ENCODE data around the gene AP2A2. TPM values are rescaled to one million over a fixed set of nuclear protein-coding genes. Genes with fewer than 3 reads are reported as not detected.

AP2A2 gene
- total and polyA plus RNA-seq, 2 of the 4 experiments (the other 2 are of a cell fraction) = 19.9 to 49.0 TPM

DNA sequence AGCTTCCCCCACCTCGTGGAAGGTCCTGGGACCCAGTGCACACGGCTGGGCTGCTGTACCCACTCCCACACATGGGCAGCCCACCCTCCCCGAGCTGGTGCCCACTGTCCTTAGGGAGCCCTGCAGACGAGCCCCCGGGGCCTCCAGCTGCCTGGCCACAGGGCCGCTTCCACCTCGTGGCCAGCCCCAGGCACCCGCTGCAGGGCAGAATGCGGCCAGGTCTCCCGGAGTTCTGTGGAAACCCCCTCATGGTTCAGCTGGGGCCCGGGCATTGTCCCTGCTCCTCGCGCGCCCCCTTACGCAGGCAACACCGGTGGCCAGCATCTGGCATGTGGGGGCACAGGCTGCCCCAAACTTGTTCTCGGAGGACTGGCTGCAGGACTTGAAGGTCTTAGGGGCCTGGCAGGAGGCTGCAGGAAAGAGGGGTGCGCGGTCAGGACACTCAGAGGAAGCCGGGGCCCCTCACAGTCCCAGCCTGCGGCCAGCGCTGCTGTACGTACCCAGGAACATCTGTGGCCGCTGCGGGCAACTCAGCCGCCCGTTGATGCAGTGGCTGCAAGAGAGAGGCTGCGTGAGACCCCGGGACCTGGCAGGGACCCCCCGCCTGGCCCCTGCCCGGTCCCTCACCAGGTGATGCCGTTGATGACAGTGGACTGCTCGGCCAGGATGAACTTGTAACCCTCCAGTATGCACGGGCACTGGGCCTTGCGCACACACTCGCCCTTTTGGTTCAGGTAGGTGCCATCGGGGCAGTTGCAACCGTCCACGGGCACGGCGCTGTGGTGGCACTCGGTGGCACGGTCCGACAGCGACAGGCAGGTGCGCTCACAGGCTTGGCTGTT lies 101.2 kb downstream of the AP2A2 start:
- H3K14ac ChIP-seq (replicated peaks; ENCODE audit: low read depth, low read length) = no peak overlapping the region
- H3K4me1 ChIP-seq (ENCODE audit: control insufficient read depth, insufficient read depth, low read length) = no peaks in the 10 kb centered on the region
- H3K4me2 ChIP-seq (ENCODE audit: low read depth, low read length) = no peak overlapping the region
- WGBS, 2 experiments (ENCODE audit: extremely low coverage in 2 of 2, insufficient read length in 1 of 2) = 89% methylated on average over 22 of the region's 46 CpGs; no CpG with 5 or more reads in 1 of the 2 experiments
- intact Hi-C loops (cut with micrococcal nuclease) (no loop called here), in situ Hi-C loops (cut with MboI; ENCODE audit: low sequenced_read_pairs) (no loop called here), dilution Hi-C loops (cut with HindIII; ENCODE audit: low sequenced_read_pairs, unreplicated experiment) (no loop called here)
- no peaks in the 10 kb centered on the region for H3K36me3 ChIP-seq (ENCODE audit: control insufficient read depth, insufficient read depth, low read length)
- BruUV-seq (replicated peaks) = no TSS peak
- H3K4ac ChIP-seq (ENCODE audit: low read depth, low read length) = no peak overlapping the region
- no peak overlapping the region for H2BK120ac ChIP-seq (ENCODE audit: low read depth, low read length)
- no peak for ATAC-seq (ENCODE audit: low read depth)
- peaks cover 5% of the 10 kb centered on the region for H3K9me1 ChIP-seq (ENCODE audit: insufficient read depth, low read length)
- H3K18ac ChIP-seq (ENCODE audit: low read depth, low read length) = no peak overlapping the region
- H2AK9ac ChIP-seq (replicated peaks; ENCODE audit: low read depth, low read length, poor library complexity) = no peak overlapping the region
- H3K4me3 ChIP-seq (ENCODE audit: insufficient read depth, low read depth, low read length) = no peak overlapping the region
- H3K9ac ChIP-seq (ENCODE audit: low read depth, low read length) = no peak overlapping the region
- H2BK20ac ChIP-seq (ENCODE audit: low read depth, low read length) = no peak overlapping the region
- H3K9me3 ChIP-seq (ENCODE audit: control insufficient read depth, insufficient read depth, low read length) = no peaks in the 10 kb centered on the region
- no peak overlapping the region for H2AFZ ChIP-seq (replicated peaks; ENCODE audit: low read length, poor library complexity)
- H4K5ac ChIP-seq (ENCODE audit: low read depth, low read length) = no peak overlapping the region
- H3K56ac ChIP-seq (ENCODE audit: extremely low read depth, insufficient read depth, low read length) = no peak overlapping the region
- H3K23ac ChIP-seq (ENCODE audit: low read depth, low read length) = no peak overlapping the region
- POLR2A ChIA-PET (ENCODE audit: unreplicated experiment) = no interaction called here
- no peak for TF ChIP-seq CEBPB (IDR thresholded peaks at IDR 0.05; ENCODE audit: low read depth, low read length)
- no peak for TF ChIP-seq MAFK (IDR thresholded peaks at IDR 0.05; ENCODE audit: low read depth, low read length)
- TF ChIP-seq, protein P1, sequence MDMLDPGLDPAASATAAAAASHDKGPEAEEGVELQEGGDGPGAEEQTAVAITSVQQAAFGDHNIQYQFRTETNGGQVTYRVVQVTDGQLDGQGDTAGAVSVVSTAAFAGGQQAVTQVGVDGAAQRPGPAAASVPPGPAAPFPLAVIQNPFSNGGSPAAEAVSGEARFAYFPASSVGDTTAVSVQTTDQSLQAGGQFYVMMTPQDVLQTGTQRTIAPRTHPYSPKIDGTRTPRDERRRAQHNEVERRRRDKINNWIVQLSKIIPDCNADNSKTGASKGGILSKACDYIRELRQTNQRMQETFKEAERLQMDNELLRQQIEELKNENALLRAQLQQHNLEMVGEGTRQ (IDR thresholded peaks at IDR 0.05; ENCODE audit: low read depth, low read length) = no peak
- TF ChIP-seq RFX5 (IDR thresholded peaks at IDR 0.05; ENCODE audit: low read depth, low read length) = no peak
- H3K27me3 ChIP-seq (ENCODE audit: control insufficient read depth, insufficient read depth, low read length) = no peaks in the 10 kb centered on the region
- no peak overlapping the region for H4K91ac ChIP-seq (ENCODE audit: insufficient read depth, low read depth, low read length)
- H2BK5ac ChIP-seq (ENCODE audit: low read depth, low read length, poor library complexity, severe bottlenecking) = no peak overlapping the region
- no peak overlapping the region for H3K27ac ChIP-seq (ENCODE audit: insufficient read depth, low read length)
- H2AK5ac ChIP-seq (ENCODE audit: low read depth, low read length) = no peak overlapping the region
- H2BK15ac ChIP-seq (ENCODE audit: low read depth, low read length) = no peak overlapping the region
- no peaks in the 10 kb centered on the region for H4K20me1 ChIP-seq (ENCODE audit: insufficient read depth, low read length)
- CTCF ChIA-PET = no interaction called here
- DNase-seq = no peak
- H4K8ac ChIP-seq (ENCODE audit: low read depth in 2 of 2, low read length in 2 of 2) = no peak overlapping the region
- no peaks in the 10 kb centered on the region for H3K79me1 ChIP-seq (ENCODE audit: low read depth in 1 of 2, low read length in 2 of 2)

All from IMR-90 (cell line).